HFF-Myc (cell line): Measurements from ENCODE around the gene GDPD4.

Experiments
- DNase-seq: peaks from one replicate; pipeline ENCODE4 v3.0.0-alpha.2; 2011; ENCODE audit warnings: low read depth; ENCODE audit errors: extremely low read depth
- H3K4me3 ChIP-seq: replicated peaks from 2 replicates; pipeline ENCODE4 v1.5.1; 2011; ENCODE audit warnings: low read depth, mild to moderate bottlenecking, control low read depth, low read length
- TF ChIP-seq, protein P1 (sequence below): IDR thresholded peaks from 2 replicates; pipeline ENCODE4 v1.5.1; 2012; ENCODE audit warnings: mild to moderate bottlenecking, low read depth, low read length, control low read depth; ENCODE audit errors: missing control alignments

The GDPD4 gene

GRCh38 chr11:77178150-77178549 lies 123.3 kb downstream of the GDPD4 start:
- H3K4me3 ChIP-seq: no peak overlapping the region
- TF ChIP-seq, protein P1, sequence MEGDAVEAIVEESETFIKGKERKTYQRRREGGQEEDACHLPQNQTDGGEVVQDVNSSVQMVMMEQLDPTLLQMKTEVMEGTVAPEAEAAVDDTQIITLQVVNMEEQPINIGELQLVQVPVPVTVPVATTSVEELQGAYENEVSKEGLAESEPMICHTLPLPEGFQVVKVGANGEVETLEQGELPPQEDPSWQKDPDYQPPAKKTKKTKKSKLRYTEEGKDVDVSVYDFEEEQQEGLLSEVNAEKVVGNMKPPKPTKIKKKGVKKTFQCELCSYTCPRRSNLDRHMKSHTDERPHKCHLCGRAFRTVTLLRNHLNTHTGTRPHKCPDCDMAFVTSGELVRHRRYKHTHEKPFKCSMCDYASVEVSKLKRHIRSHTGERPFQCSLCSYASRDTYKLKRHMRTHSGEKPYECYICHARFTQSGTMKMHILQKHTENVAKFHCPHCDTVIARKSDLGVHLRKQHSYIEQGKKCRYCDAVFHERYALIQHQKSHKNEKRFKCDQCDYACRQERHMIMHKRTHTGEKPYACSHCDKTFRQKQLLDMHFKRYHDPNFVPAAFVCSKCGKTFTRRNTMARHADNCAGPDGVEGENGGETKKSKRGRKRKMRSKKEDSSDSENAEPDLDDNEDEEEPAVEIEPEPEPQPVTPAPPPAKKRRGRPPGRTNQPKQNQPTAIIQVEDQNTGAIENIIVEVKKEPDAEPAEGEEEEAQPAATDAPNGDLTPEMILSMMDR: no peak

GRCh38 chr11:77176996-77177395 lies 124.5 kb downstream of the GDPD4 start:
- DNase-seq: no peak
- TF ChIP-seq, protein P1: no peak
- no peak overlapping the region for H3K4me3 ChIP-seq

More at GRCh38 chr11:77178150-77178549, 123.3 kb downstream of the GDPD4 start:
- DNase-seq: no peak

DNA sequence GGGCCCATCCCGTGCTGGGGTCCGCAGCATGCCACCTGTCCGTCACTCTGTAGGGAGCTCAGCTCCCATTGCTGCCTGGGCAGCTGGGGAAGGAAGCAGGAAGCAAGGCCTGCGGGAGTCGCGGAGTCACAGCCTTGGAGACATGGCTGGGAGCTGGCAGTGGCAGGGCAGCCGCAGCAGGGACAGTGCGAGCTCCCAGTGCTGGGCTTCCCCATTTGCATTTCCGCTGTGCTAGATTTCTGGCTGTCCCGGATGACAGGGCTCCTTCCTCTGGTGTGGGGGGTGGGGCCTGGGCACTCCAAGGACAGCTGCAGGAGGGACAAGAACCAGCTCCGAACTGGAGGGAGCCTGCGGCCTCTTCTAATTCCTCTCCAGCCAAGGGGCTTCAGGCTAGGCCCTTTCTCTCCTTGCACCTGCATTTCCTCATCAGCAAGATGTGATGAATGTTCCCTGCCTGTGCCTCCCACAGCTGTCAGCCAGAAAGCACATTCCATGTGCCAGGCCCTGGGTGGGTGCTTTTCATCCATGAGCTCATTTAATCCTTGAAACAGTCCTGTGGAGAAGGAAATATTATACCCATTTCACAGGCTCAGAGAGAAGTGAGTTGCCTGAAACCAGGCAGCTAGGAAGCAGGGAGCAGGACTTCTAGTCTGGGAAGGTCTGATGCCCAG lies 125.5 kb downstream of the GDPD4 start:
- no peak overlapping the region for H3K4me3 ChIP-seq
- TF ChIP-seq, protein P1: no peak
- no peak for DNase-seq

DNA sequence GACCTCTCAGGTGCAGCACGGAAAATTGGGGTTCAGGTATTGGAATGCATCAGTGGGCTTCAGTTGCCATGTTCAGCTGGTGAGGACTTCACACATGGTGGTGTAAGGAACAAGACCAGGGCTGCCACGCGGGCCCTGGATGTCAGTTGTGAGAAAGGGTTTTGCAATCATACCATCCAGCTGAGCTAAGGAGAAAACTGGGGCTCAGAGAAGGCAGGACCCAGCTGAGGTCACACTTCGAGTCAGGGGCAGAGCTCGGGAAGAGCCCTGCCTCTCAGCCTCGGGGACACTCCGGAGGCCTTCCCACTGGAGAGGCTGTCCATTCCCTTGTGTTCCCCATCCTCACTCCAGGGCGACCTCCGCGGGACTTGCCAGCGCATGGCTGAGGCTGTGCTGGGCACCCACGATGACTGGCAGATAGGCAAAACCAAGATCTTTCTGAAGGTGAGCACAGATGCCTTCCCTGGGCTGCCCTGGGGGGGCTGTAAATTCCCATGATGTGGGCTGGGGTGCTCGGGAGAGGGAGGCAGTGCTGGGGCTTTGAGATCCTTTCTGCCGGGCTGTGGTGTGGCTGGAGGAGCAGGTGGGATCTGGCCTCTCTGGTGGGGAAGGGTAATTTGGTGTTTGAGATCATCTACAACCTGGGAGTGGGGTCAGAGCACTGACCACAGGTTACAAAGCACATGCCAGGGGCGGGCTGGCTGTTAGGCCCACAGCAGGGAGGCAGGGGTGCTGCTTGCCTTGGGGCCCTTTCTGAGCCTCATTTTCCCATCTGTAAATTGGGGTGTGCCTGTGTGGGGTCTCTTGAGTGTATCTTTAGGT lies 126.3 kb downstream of the GDPD4 start:
- TF ChIP-seq, protein P1: no peak
- H3K4me3 ChIP-seq: no peak overlapping the region
- DNase-seq: no peak

DNA sequence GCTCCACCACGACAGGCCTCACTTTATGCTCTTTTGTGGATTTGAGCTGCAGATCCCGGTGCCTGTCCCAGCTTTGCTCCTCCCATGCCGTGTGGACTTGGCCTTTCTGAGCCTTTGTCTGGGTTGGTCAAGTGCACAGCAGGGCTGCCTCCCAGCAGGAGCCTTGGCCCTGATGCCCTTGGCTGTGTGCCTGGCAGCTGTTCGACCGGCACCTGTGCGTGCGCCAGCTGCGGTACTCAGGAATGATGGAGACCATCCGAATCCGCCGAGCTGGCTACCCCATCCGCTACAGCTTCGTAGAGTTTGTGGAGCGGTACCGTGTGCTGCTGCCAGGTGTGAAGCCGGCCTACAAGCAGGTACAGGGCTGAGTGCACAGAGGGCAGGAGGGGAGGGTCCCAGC lies 126.9 kb downstream of the GDPD4 start:
- H3K4me3 ChIP-seq: no peak overlapping the region
- TF ChIP-seq, protein P1: no peak
- DNase-seq: no peak

DNA sequence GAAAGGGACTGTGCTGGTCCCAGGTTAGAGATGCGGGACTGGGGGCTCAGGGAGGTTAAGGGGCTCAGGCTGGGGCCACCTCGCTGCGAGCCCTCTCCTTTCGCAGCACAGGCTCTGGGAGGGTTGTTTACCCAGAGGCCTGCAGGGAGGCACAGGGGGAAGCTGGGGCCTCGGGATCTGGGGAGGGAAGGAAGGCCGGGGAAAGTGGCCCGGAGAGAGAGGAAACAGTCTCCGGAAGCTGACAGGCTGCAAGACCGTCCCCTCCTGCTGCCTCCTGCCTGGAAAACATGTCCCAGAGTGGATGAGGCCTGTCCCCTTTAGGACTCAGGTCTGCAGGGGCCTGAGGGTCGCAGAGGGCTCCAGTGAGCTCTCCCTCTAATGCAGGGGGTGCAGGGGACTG lies 128.0 kb downstream of the GDPD4 start:
- no peak for DNase-seq
- H3K4me3 ChIP-seq: no peak overlapping the region
- TF ChIP-seq, protein P1: no peak
